ENCODE results near the gene FBXW5. TPM values are rescaled to one million over a fixed set of nuclear protein-coding genes. Genes with fewer than 3 reads are reported as not detected.

FBXW5 gene
- total and polyA plus RNA-seq, 2 experiments from 2014 or later = 27.0 to 111 TPM

- H2AFZ ChIP-seq = no peak overlapping the region
- 0 out of 2 replicates have a peak, but pooled peaks cover 5% of the 10 kb centered on the region for H3K79me2 ChIP-seq (replicated peaks; ENCODE audit: insufficient read depth)
- Mint-ChIP-seq H3K27me3 (ENCODE audit: insufficient read depth, low read depth, poor library complexity) (peaks cover 12% of the 10 kb centered on the region), H3K4me1 (peaks cover 5% of the 10 kb centered on the region), H3K9me3 (no peaks in the 10 kb centered on the region), H3K4me3 (no peak overlapping the region), H3K36me3 (ENCODE audit: low read depth) (peaks cover 39% of the 10 kb centered on the region), H3K27ac (no peak overlapping the region)
- H3K36me3 ChIP-seq (ENCODE audit: insufficient read depth) = no peaks in the 10 kb centered on the region
- no peak for TF ChIP-seq ETS1 (IDR thresholded peaks at IDR 0.05)
- no peak for TF ChIP-seq ZNF462 (CRISPR knock-in tag; IDR thresholded peaks at IDR 0.05)
- no peak for TF ChIP-seq REST (IDR thresholded peaks at IDR 0.05; ENCODE audit: unreplicated experiment)
- no peak for TF ChIP-seq POLR2AphosphoS5 (IDR thresholded peaks at IDR 0.05; ENCODE audit: low read depth)
- TF ChIP-seq JUNB (IDR thresholded peaks at IDR 0.05; ENCODE audit: unreplicated experiment) = no peak
- TF ChIP-seq ZNF331 (CRISPR knock-in tag; IDR thresholded peaks at IDR 0.05; ENCODE audit: low read depth) = no peak
- no peak for TF ChIP-seq CTCF (conservative IDR thresholded peaks at IDR 0.05; ENCODE audit: low read depth in 2 of 2)
- TF ChIP-seq STAT1 (IDR thresholded peaks at IDR 0.05; ENCODE audit: unreplicated experiment) = no peak
- ATAC-seq (no peak), DNase-seq (ENCODE audit: low spot score) (no peak)
- no peak overlapping the region for H3K4me3 ChIP-seq
- H4K20me1 ChIP-seq (replicated peaks; ENCODE audit: insufficient read depth) = peaks cover 12% of the 10 kb centered on the region
- H3F3A ChIP-seq (replicated peaks; ENCODE audit: low read depth) = 0 out of 2 replicates have a peak, but pooled peaks cover 3% of the 10 kb centered on the region
- H3K4me1 ChIP-seq (ENCODE audit: insufficient read depth) = no peaks in the 10 kb centered on the region; the same call in 1 of the 2 replicates
- H3K4me2 ChIP-seq = no peak overlapping the region
- H3K9me2 ChIP-seq (ENCODE audit: insufficient read depth) = no peaks in the 10 kb centered on the region
- no peak overlapping the region for H3K27ac ChIP-seq (ENCODE audit: low read depth)
- no peaks in the 10 kb centered on the region for H3K27me3 ChIP-seq (ENCODE audit: insufficient read depth)
These were observed 3.9 kb downstream of the FBXW5 start for GRCh38 chr9:136940526-136941230.
